Measurements from ENCODE around the gene THAP7. TPM values are rescaled to one million over a fixed set of nuclear protein-coding genes. Genes with fewer than 3 reads are reported as not detected.
"Not testable (repeated sequence)": the region's sequence is repeated elsewhere in the genome, so short reads cannot be mapped to it uniquely, and the experiment has no call there.

THAP7 gene
- total and polyA plus RNA-seq, 2 donors (not counting 1 experiment from before 2014, with no cell fraction given) = 37.7 to 70.1 TPM

- Histone ChIP-seq H3K9ac (ENCODE audit: low read length) (no peak overlapping the region), H3K79me2 (ENCODE audit: control insufficient read depth, insufficient read depth, low read length) (no peaks in the 10 kb centered on the region), H2AFZ (ENCODE audit: insufficient read depth, low read depth, low read length, poor library complexity, severe bottlenecking) (no peak overlapping the region), H3K4me2 (replicated peaks; ENCODE audit: low read depth, low read length, poor library complexity, severe bottlenecking) (no peak overlapping the region), H3K27me3 (replicated peaks in 1 of 4; ENCODE audit: control extremely low read depth in 1 of 4, control insufficient read depth in 3 of 4, insufficient read depth in 4 of 4, low read length in 3 of 4) (peaks cover 0 to 30% (median 9%) of the 10 kb centered on the region in 4 experiments), H4K20me1 (ENCODE audit: control insufficient read depth, insufficient read depth, low read length, poor library complexity, severe bottlenecking) (no peaks in the 10 kb centered on the region), H3K27ac (ENCODE audit: low read length in 2 of 2) (no peak overlapping the region), H3K4me3 (ENCODE audit: control extremely low read depth in 1 of 5, extremely low read depth in 1 of 5, insufficient read depth in 1 of 5, low read depth in 2 of 5, low read length in 4 of 5) (no peak overlapping the region), H3K4me1 (ENCODE audit: control insufficient read depth in 2 of 2, insufficient read depth in 2 of 2, low read length in 2 of 2) (peaks cover 23 to 24% of the 10 kb centered on the region in 2 donors), H3K36me3 (replicated peaks in 1 of 2; ENCODE audit: control extremely low read depth in 1 of 2, control insufficient read depth in 1 of 2, extremely low read depth in 1 of 2, insufficient read depth in 2 of 2, low read length in 1 of 2) (no peaks in the 10 kb centered on the region), H3K9me3 (ENCODE audit: control extremely low read depth in 1 of 3, control insufficient read depth in 2 of 3, insufficient read depth in 1 of 3, low read length in 2 of 3) (no peaks in the 10 kb centered on the region)
- Mint-ChIP-seq H3K9me3 (ENCODE audit: insufficient read depth) (no peaks in the 10 kb centered on the region), H3K4me1 (peaks cover 20% of the 10 kb centered on the region), H3K4me3 (peak overlapping the region; percentile 51), H3K27ac (no peak overlapping the region), H3K27me3 (peaks cover 33% of the 10 kb centered on the region)
- DNase-seq (no peak), ATAC-seq (ENCODE audit: low read depth) (no peak)
- intact Hi-C loops (cut with micrococcal nuclease) = loop anchor here (10.0 kb wide), 1 partner anchor 58 kb away; the partner anchor contains the start of gene LZTR1
- CTCF ChIA-PET = interaction anchor here (0.6 kb wide), 1 partner anchor 84 kb away, joined by 3 read pairs; no protein-coding TSS in a partner anchor
- TF ChIP-seq CTCF (IDR thresholded peaks at IDR 0.05) = no peak
- TF ChIP-seq EZH2 (IDR thresholded peaks at IDR 0.05; ENCODE audit: borderline replicate concordance, insufficient read depth, low read depth, low read length, poor library complexity, severe bottlenecking) = no peak
- POLR2A ChIA-PET = no interaction called here
- 81% methylated on average over 5 of the region's 6 CpGs for WGBS (ENCODE audit: insufficient coverage)
Observed at GRCh38 chr22:21042978-21043859, 41.3 kb upstream of the THAP7 start.

- DNase-seq = no peak
- peaks cover 20% of the 10 kb centered on the region for H3K4me1 Mint-ChIP-seq
- TF ChIP-seq CTCF (IDR thresholded peaks at IDR 0.05) = no peak
- no peak for TF ChIP-seq EZH2 (IDR thresholded peaks at IDR 0.05; ENCODE audit: borderline replicate concordance, insufficient read depth, low read depth, low read length, poor library complexity, severe bottlenecking)
- peaks cover 0 to 30% (median 9%) of the 10 kb centered on the region in 4 experiments for H3K27me3 ChIP-seq (replicated peaks in 1 of 4; ENCODE audit: control extremely low read depth in 1 of 4, control insufficient read depth in 3 of 4, insufficient read depth in 4 of 4, low read length in 3 of 4)
- H3K9ac ChIP-seq (ENCODE audit: low read length) = no peak overlapping the region
- peaks cover 33% of the 10 kb centered on the region for H3K27me3 Mint-ChIP-seq
- H4K20me1 ChIP-seq (ENCODE audit: control insufficient read depth, insufficient read depth, low read length, poor library complexity, severe bottlenecking) = no peaks in the 10 kb centered on the region
- H3K9me3 ChIP-seq (ENCODE audit: control extremely low read depth in 1 of 3, control insufficient read depth in 2 of 3, insufficient read depth in 1 of 3, low read length in 2 of 3) = no peaks in the 10 kb centered on the region
- intact Hi-C loops (cut with micrococcal nuclease) = loop anchor here (10.0 kb wide), 1 partner anchor 57 kb away; the partner anchor contains the start of gene LZTR1
- WGBS (ENCODE audit: insufficient coverage) = 90% methylated on average over 4 of the region's 4 CpGs
- H3K36me3 ChIP-seq (replicated peaks in 1 of 2; ENCODE audit: control extremely low read depth in 1 of 2, control insufficient read depth in 1 of 2, extremely low read depth in 1 of 2, insufficient read depth in 2 of 2, low read length in 1 of 2) = no peaks in the 10 kb centered on the region
- H3K9me3 Mint-ChIP-seq (ENCODE audit: insufficient read depth) = no peaks in the 10 kb centered on the region
- H3K4me2 ChIP-seq (replicated peaks; ENCODE audit: low read depth, low read length, poor library complexity, severe bottlenecking) = no peak overlapping the region
- no peaks in the 10 kb centered on the region for H3K79me2 ChIP-seq (ENCODE audit: control insufficient read depth, insufficient read depth, low read length)
- CTCF ChIA-PET = no interaction called here
- H3K4me3 Mint-ChIP-seq = no peak overlapping the region
- peaks cover 23 to 24% of the 10 kb centered on the region in 2 donors for H3K4me1 ChIP-seq (ENCODE audit: control insufficient read depth in 2 of 2, insufficient read depth in 2 of 2, low read length in 2 of 2)
- no peak overlapping the region for H3K27ac ChIP-seq (ENCODE audit: low read length in 2 of 2)
- no peak overlapping the region for H2AFZ ChIP-seq (ENCODE audit: insufficient read depth, low read depth, low read length, poor library complexity, severe bottlenecking)
- POLR2A ChIA-PET = no interaction called here
- H3K27ac Mint-ChIP-seq = no peak overlapping the region
- H3K4me3 ChIP-seq (ENCODE audit: control extremely low read depth in 1 of 5, extremely low read depth in 1 of 5, insufficient read depth in 1 of 5, low read depth in 2 of 5, low read length in 4 of 5) = no peak overlapping the region
- no peak for ATAC-seq (ENCODE audit: low read depth)
Observed at GRCh38 chr22:21041937-21042336, 40.0 kb upstream of the THAP7 start.

GRCh38 chr22:21039158-21039557, 37.2 kb upstream of the THAP7 start:
- H3K36me3 ChIP-seq (replicated peaks in 1 of 2; ENCODE audit: control extremely low read depth in 1 of 2, control insufficient read depth in 1 of 2, extremely low read depth in 1 of 2, insufficient read depth in 2 of 2, low read length in 1 of 2); H3K4me1 Mint-ChIP-seq; H3K27ac ChIP-seq (ENCODE audit: low read length in 2 of 2); H3K27ac Mint-ChIP-seq; H3K4me3 ChIP-seq (ENCODE audit: control extremely low read depth in 1 of 5, extremely low read depth in 1 of 5, insufficient read depth in 1 of 5, low read depth in 2 of 5, low read length in 4 of 5); H3K4me1 ChIP-seq (ENCODE audit: control insufficient read depth in 2 of 2, insufficient read depth in 2 of 2, low read length in 2 of 2); ATAC-seq (ENCODE audit: low read depth); H3K79me2 ChIP-seq (ENCODE audit: control insufficient read depth, insufficient read depth, low read length); intact Hi-C loops (cut with micrococcal nuclease); POLR2A ChIA-PET; H3K9me3 ChIP-seq (ENCODE audit: control extremely low read depth in 1 of 3, control insufficient read depth in 2 of 3, insufficient read depth in 1 of 3, low read length in 2 of 3); H4K20me1 ChIP-seq (ENCODE audit: control insufficient read depth, insufficient read depth, low read length, poor library complexity, severe bottlenecking); H2AFZ ChIP-seq (ENCODE audit: insufficient read depth, low read depth, low read length, poor library complexity, severe bottlenecking); H3K4me2 ChIP-seq (replicated peaks; ENCODE audit: low read depth, low read length, poor library complexity, severe bottlenecking); H3K4me3 Mint-ChIP-seq; H3K9ac ChIP-seq (ENCODE audit: low read length); DNase-seq; H3K9me3 Mint-ChIP-seq (ENCODE audit: insufficient read depth); CTCF ChIA-PET: not testable (repeated sequence)
- peaks cover 26% of the 10 kb centered on the region for H3K27me3 Mint-ChIP-seq
- peaks cover 0 to 17% (median 6%) of the 10 kb centered on the region in 4 experiments for H3K27me3 ChIP-seq (replicated peaks in 1 of 4; ENCODE audit: control extremely low read depth in 1 of 4, control insufficient read depth in 3 of 4, insufficient read depth in 4 of 4, low read length in 3 of 4)
- WGBS (ENCODE audit: insufficient coverage) = no CpG with 5 or more reads among the region's 5 CpGs
